Ishikawa (cell line): ENCODE measurements around the gene MAVS.

Experiments
- CEBPB ChIP-seq: IDR thresholded peaks from 2 replicates; pipeline ENCODE4 v1.6.1; 2012
- CREB1 ChIP-seq: IDR thresholded peaks from 2 replicates; pipeline ENCODE4 v1.6.1; 2012; ENCODE audit warnings: low read depth
- EGR1 ChIP-seq: IDR thresholded peaks from 2 replicates; pipeline ENCODE4 v1.6.1; 2012
- EP300 ChIP-seq: IDR thresholded peaks from 2 replicates; pipeline ENCODE4 v1.6.1; 2012; ENCODE audit warnings: borderline replicate concordance
- FOXM1 ChIP-seq: IDR thresholded peaks from 2 replicates; pipeline ENCODE4 v1.6.1; 2012; ENCODE audit warnings: low read depth, borderline replicate concordance
- NFIC ChIP-seq: IDR thresholded peaks from 2 replicates; pipeline ENCODE4 v1.6.1; 2012
- RAD21 ChIP-seq: IDR thresholded peaks from 2 replicates; pipeline ENCODE4 v1.6.1; 2012; ENCODE audit warnings: low read depth
- TAF1 ChIP-seq: IDR thresholded peaks from 2 replicates; pipeline ENCODE4 v1.6.1; 2012; ENCODE audit warnings: low read depth, mild to moderate bottlenecking
- TCF12 ChIP-seq: IDR thresholded peaks from 2 replicates; pipeline ENCODE4 v1.6.1; 2012; ENCODE audit warnings: low read depth
- TEAD4 ChIP-seq: IDR thresholded peaks from 2 replicates; pipeline ENCODE4 v1.6.1; 2012
- YY1 ChIP-seq: IDR thresholded peaks from 2 replicates; pipeline ENCODE4 v1.6.1; 2012; ENCODE audit warnings: low read depth
- ZBTB7A ChIP-seq: IDR thresholded peaks from 2 replicates; pipeline ENCODE4 v1.6.1; 2012; ENCODE audit warnings: low read depth
- TF ChIP-seq, protein P1 (sequence below): IDR thresholded peaks from 2 replicates; pipeline ENCODE4 v1.6.1; 2012; ENCODE audit warnings: low read depth, mild to moderate bottlenecking
- TF ChIP-seq, protein P2 (sequence below): IDR thresholded peaks from 2 replicates; pipeline ENCODE4 v1.6.1; 2012
- TF ChIP-seq, protein P3 (sequence below): IDR thresholded peaks from 2 replicates; pipeline ENCODE4 v1.6.1; 2012

MAVS gene

GRCh38 chr20:3858689-3859088, 12.1 kb downstream of the MAVS start:
- TF ChIP-seq TEAD4 (no peak), EP300 (no peak), CEBPB (no peak), TCF12 (no peak), FOXM1 (no peak), RAD21 (no peak), TAF1 (no peak), NFIC (no peak), YY1 (no peak), ZBTB7A (no peak), EGR1 (no peak), CREB1 (no peak)
- TF ChIP-seq, protein P1, sequence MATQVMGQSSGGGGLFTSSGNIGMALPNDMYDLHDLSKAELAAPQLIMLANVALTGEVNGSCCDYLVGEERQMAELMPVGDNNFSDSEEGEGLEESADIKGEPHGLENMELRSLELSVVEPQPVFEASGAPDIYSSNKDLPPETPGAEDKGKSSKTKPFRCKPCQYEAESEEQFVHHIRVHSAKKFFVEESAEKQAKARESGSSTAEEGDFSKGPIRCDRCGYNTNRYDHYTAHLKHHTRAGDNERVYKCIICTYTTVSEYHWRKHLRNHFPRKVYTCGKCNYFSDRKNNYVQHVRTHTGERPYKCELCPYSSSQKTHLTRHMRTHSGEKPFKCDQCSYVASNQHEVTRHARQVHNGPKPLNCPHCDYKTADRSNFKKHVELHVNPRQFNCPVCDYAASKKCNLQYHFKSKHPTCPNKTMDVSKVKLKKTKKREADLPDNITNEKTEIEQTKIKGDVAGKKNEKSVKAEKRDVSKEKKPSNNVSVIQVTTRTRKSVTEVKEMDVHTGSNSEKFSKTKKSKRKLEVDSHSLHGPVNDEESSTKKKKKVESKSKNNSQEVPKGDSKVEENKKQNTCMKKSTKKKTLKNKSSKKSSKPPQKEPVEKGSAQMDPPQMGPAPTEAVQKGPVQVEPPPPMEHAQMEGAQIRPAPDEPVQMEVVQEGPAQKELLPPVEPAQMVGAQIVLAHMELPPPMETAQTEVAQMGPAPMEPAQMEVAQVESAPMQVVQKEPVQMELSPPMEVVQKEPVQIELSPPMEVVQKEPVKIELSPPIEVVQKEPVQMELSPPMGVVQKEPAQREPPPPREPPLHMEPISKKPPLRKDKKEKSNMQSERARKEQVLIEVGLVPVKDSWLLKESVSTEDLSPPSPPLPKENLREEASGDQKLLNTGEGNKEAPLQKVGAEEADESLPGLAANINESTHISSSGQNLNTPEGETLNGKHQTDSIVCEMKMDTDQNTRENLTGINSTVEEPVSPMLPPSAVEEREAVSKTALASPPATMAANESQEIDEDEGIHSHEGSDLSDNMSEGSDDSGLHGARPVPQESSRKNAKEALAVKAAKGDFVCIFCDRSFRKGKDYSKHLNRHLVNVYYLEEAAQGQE, result no peak
- TF ChIP-seq, protein P2, sequence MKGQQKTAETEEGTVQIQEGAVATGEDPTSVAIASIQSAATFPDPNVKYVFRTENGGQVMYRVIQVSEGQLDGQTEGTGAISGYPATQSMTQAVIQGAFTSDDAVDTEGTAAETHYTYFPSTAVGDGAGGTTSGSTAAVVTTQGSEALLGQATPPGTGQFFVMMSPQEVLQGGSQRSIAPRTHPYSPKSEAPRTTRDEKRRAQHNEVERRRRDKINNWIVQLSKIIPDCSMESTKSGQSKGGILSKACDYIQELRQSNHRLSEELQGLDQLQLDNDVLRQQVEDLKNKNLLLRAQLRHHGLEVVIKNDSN, result no peak
- TF ChIP-seq, protein P3, sequence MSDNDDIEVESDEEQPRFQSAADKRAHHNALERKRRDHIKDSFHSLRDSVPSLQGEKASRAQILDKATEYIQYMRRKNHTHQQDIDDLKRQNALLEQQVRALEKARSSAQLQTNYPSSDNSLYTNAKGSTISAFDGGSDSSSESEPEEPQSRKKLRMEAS, result no peak

DNA sequence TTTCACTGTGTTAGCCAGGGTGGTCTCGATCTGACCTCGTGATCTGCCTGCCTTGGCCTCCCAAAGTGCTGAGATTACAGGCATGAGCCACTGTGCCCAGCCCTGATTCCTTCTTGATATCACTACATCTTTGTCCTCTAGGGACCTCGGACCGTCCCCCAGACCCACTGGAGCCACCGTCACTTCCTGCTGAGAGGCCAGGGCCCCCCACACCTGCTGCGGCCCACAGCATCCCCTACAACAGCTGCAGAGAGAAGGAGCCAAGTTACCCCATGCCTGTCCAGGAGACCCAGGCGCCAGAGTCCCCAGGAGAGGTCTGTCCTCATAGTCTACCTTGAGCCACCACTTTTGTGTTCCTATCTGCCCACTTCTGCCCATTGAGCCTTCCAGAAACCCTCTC, 14.6 kb downstream of the MAVS start:
- TF ChIP-seq EP300, result no peak
- TF ChIP-seq, protein P3, result no peak
- TF ChIP-seq EGR1, result no peak
- no peak for TF ChIP-seq YY1
- no peak for TF ChIP-seq NFIC
- TF ChIP-seq RAD21, result no peak
- no peak for TF ChIP-seq FOXM1
- TF ChIP-seq TCF12, result no peak
- TF ChIP-seq TAF1, result no peak
- TF ChIP-seq CEBPB, result no peak
- no peak for TF ChIP-seq CREB1
- TF ChIP-seq, protein P1, result no peak
- TF ChIP-seq ZBTB7A, result no peak
- TF ChIP-seq TEAD4, result no peak
- TF ChIP-seq, protein P2, result no peak

DNA sequence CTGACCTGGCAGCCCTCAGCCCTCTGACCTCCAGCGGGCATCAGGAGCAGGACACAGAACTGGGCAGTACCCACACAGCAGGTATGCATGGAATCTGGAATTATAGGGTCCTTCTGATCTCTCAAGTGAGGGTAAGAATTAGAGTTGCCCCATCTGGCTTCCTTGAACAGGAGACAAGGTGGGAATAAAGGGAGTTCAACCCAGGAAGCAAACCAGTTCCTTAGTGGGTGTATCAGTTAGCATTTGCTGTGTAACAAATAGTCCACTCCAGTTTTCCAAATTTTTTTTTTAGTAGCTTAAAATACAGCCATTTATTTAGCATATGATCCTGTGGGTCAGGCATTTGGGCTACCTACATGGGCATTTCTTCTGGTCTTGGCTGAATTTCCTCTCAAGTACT, 15.7 kb downstream of the MAVS start:
- TF ChIP-seq, protein P2, result no peak
- TF ChIP-seq TEAD4 (no peak), NFIC (no peak), TAF1 (no peak), CREB1 (no peak), TCF12 (no peak), YY1 (no peak), ZBTB7A (no peak), CEBPB (no peak), RAD21 (no peak), EGR1 (no peak), EP300 (no peak), FOXM1 (no peak)
- TF ChIP-seq, protein P1, result no peak
- TF ChIP-seq, protein P3, result no peak

DNA sequence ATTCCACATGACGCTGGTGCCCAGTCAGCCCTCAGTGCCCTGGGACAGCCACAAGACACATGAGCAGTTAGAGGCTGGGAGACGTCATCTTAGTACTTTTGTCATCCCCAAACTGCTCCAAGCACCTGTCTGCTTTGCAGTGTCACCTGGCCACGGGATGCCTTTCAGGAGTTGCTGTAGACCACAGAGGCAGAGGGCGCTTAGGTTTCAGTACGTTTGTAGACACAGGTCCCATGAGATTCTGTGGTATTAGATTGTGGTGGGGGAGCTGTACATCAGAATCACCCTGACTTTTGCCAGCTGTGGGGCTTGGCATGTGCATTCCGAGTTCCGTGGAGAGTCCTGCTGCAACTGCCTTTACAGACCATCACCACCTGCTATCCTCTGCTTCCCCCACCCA, 16.7 kb downstream of the MAVS start:
- TF ChIP-seq, protein P2, result no peak
- TF ChIP-seq EGR1, result no peak
- TF ChIP-seq, protein P3, result no peak
- TF ChIP-seq CREB1, result no peak
- no peak for TF ChIP-seq ZBTB7A
- TF ChIP-seq TAF1, result no peak
- no peak for TF ChIP-seq RAD21
- no peak for TF ChIP-seq YY1
- TF ChIP-seq, protein P1, result no peak
- no peak for TF ChIP-seq TEAD4
- no peak for TF ChIP-seq TCF12
- TF ChIP-seq FOXM1, result no peak
- no peak for TF ChIP-seq CEBPB
- no peak for TF ChIP-seq NFIC
- TF ChIP-seq EP300, result no peak
